ENCODE results near the gene KCNG2.
"Not testable (repeated sequence)": the region's sequence is repeated elsewhere in the genome, so short reads cannot be mapped to it uniquely, and the experiment has no call there.

Gene KCNG2

DNA sequence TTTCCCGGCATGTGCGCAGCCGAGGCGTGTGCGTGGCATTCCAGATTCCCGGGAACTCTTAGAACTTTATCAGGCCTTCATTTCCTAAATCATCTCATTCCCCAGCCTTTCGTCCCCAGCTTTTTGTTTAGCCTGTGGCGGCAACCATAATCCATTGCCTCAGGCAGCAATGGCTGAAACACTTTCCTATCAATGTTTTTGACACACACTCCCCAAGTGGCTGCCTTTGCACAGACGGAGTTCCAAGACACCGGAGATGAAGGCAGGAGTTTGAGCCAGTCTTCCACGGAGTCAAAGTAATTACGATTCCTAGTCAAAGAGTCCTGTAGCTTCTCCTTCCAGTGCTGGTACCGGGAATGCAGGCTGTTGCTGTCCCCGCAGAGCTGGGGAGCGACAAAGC lies 64.8 kb downstream of the KCNG2 start:
- no peaks in the 10 kb centered on the region for H3K36me3 Mint-ChIP-seq
- peaks cover 0 to under 1% of the 10 kb centered on the region in 2 donors for H3K4me1 Mint-ChIP-seq
- no peak for DNase-seq
- ATAC-seq (replicated peaks): no peak
- H3K9me3 Mint-ChIP-seq: peaks cover 7 to 8% of the 10 kb centered on the region in 2 donors
- peaks cover 3 to 13% of the 10 kb centered on the region in 2 donors for H3K27me3 Mint-ChIP-seq
- no peak overlapping the region for H3K4me3 Mint-ChIP-seq
- no peak overlapping the region for H3K27ac Mint-ChIP-seq

DNA sequence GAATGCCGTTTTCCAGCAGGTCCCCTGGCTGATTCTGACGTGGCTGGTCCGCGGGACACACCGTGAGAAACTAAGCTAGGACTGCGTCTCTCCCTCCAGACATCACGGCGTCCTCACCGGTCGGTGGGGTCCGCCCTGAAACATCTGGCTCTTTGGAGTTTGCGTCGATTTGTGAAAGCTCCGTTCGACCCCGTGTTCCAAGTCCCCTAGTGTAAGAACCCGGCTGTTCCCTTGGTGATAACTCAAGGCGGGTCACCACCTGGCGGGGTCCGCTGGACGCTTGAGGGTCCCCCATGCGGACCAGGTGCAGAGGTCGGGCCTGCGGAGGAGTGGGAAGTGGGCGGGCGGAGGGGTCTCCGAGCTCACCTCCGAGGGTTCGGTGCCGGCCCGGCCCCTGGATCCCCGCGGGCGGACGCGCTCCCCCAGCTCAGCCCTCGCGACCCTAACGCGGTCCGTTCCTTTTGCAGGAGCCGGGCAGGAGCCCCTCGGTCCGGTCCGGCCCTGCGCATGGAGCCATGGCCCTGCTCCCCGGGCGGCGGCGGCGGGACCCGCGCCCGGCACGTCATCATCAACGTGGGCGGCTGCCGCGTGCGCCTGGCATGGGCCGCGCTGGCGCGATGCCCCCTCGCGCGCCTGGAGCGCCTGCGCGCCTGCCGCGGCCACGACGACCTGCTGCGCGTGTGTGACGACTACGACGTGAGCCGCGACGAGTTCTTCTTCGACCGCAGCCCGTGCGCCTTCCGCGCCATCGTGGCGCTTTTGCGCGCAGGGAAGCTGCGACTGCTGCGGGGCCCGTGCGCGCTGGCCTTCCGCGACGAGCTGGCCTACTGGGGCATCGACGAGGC lies 65.6 kb downstream of the KCNG2 start:
- Mint-ChIP-seq H3K36me3 (no peaks in the 10 kb centered on the region), H3K4me1 (no peaks in the 10 kb centered on the region), H3K4me3 (no peak overlapping the region), H3K27me3 (peaks cover 3 to 13% of the 10 kb centered on the region in 2 donors), H3K27ac (no peak overlapping the region), H3K9me3 (peaks cover 7 to 8% of the 10 kb centered on the region in 2 donors)
- ATAC-seq (replicated peaks) (no peak), DNase-seq (no peak)

GRCh38 chr18:79864006-79864725 lies 66.4 kb downstream of the KCNG2 start:
- Mint-ChIP-seq H3K9me3 (peaks cover 7 to 8% of the 10 kb centered on the region in 2 donors), H3K36me3 (no peaks in the 10 kb centered on the region), H3K4me1 (no peaks in the 10 kb centered on the region), H3K4me3 (no peak overlapping the region), H3K27ac (no peak overlapping the region), H3K27me3 (peaks cover 3 to 13% of the 10 kb centered on the region in 2 donors)
- no peak for DNase-seq
- ATAC-seq (replicated peaks): no peak

GRCh38 chr18:79864955-79865354 lies 67.2 kb downstream of the KCNG2 start:
- H3K4me3 Mint-ChIP-seq; H3K4me1 Mint-ChIP-seq; DNase-seq; H3K36me3 Mint-ChIP-seq; ATAC-seq (replicated peaks); H3K27ac Mint-ChIP-seq; H3K9me3 Mint-ChIP-seq: not testable (repeated sequence)
- H3K27me3 Mint-ChIP-seq: peaks cover 3 to 13% of the 10 kb centered on the region in 2 donors

DNA sequence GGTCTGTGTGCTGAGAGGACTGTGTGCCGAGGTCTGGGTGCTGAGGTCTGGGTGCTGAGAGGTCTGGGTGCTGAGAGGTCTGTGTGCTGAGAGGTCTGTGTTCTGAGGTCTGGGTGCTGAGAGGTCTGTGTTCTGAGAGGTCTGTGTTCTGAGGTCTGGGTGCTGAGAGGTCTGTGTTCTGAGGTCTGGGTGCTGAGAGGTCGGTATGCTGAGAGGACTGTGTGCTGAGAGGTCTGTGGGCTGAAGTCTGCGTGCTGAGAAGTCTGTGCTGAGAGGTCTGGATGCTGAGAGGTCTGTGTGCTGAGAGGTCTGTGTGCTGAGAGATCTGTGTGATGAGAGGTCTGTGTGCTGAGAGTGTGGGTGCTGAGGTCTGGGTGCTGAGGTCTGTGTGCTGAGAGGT lies 68.2 kb downstream of the KCNG2 start:
- not testable (repeated sequence) for H3K9me3 Mint-ChIP-seq; H3K27ac Mint-ChIP-seq; ATAC-seq (replicated peaks); H3K4me1 Mint-ChIP-seq; H3K36me3 Mint-ChIP-seq; H3K4me3 Mint-ChIP-seq; H3K27me3 Mint-ChIP-seq; DNase-seq

GRCh38 chr18:79866889-79867574 lies 69.3 kb downstream of the KCNG2 start:
- no peaks in the 10 kb centered on the region for H3K36me3 Mint-ChIP-seq
- H3K27me3 Mint-ChIP-seq: peaks cover under 1 to 3% of the 10 kb centered on the region in 2 donors
- no peak overlapping the region for H3K27ac Mint-ChIP-seq
- no peak overlapping the region for H3K4me3 Mint-ChIP-seq
- H3K9me3 Mint-ChIP-seq: peaks cover under 1 to 3% of the 10 kb centered on the region in 2 donors
- no peaks in the 10 kb centered on the region for H3K4me1 Mint-ChIP-seq
- DNase-seq (no peak), ATAC-seq (replicated peaks) (no peak)

- H3K27me3 Mint-ChIP-seq: peaks cover 0 to 4% of the 10 kb centered on the region in 2 donors
- H3K27ac Mint-ChIP-seq: no peak overlapping the region
- H3K4me1 Mint-ChIP-seq: peaks cover 0 to 4% of the 10 kb centered on the region in 2 donors
- H3K36me3 Mint-ChIP-seq: no peaks in the 10 kb centered on the region
- ATAC-seq (replicated peaks) (no peak), DNase-seq (no peak)
- H3K4me3 Mint-ChIP-seq: no peak overlapping the region
- H3K9me3 Mint-ChIP-seq: peaks cover 0 to under 1% of the 10 kb centered on the region in 2 donors
These were observed 69.9 kb downstream of the KCNG2 start for GRCh38 chr18:79867666-79868065.

DNA sequence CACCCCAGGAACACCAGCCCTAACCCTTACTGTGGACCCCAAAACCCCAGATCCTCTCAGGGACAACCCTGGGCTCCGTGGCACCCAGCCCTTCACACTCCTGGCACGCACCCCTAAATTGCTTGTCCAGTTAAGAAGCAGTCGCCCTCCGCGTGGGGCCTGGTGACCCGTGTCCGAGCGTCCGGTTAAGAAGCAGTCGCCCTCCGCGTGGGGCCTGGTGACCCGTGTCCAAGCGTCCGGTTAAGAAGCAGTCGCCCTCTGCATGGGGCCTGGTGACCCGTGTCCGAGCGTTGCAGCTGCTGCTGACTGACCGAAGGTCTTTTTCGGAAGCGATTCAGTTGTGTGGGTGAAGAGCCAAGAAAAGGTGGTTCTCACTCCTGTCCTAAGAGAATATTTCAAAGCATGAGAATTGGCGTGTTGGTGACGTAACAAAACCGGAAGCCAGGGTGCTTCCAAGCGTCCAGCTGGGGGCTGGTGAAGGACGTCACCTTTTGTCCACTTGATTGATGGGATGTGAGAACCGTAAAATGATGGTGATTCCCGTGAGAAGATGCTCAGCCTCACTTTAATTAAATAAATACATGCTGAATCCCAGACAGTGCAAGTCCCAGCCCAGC lies 70.5 kb downstream of the KCNG2 start:
- DNase-seq: no peak
- Mint-ChIP-seq H3K4me3 (no peak overlapping the region), H3K36me3 (no peaks in the 10 kb centered on the region), H3K4me1 (peaks cover 0 to 5% of the 10 kb centered on the region in 2 donors), H3K9me3 (no peaks in the 10 kb centered on the region), H3K27ac (no peak overlapping the region), H3K27me3 (peaks cover 0 to 4% of the 10 kb centered on the region in 2 donors)
- no peak for ATAC-seq (replicated peaks)

GRCh38 chr18:79868811-79869541 lies 71.2 kb downstream of the KCNG2 start:
- ATAC-seq (replicated peaks): no peak
- no peak overlapping the region for H3K27ac Mint-ChIP-seq
- no peak for DNase-seq
- H3K36me3 Mint-ChIP-seq: no peaks in the 10 kb centered on the region
- H3K27me3 Mint-ChIP-seq: peaks cover 0 to 4% of the 10 kb centered on the region in 2 donors
- H3K4me1 Mint-ChIP-seq: peaks cover 0 to 5% of the 10 kb centered on the region in 2 donors
- no peak overlapping the region for H3K4me3 Mint-ChIP-seq
- no peaks in the 10 kb centered on the region for H3K9me3 Mint-ChIP-seq

DNA sequence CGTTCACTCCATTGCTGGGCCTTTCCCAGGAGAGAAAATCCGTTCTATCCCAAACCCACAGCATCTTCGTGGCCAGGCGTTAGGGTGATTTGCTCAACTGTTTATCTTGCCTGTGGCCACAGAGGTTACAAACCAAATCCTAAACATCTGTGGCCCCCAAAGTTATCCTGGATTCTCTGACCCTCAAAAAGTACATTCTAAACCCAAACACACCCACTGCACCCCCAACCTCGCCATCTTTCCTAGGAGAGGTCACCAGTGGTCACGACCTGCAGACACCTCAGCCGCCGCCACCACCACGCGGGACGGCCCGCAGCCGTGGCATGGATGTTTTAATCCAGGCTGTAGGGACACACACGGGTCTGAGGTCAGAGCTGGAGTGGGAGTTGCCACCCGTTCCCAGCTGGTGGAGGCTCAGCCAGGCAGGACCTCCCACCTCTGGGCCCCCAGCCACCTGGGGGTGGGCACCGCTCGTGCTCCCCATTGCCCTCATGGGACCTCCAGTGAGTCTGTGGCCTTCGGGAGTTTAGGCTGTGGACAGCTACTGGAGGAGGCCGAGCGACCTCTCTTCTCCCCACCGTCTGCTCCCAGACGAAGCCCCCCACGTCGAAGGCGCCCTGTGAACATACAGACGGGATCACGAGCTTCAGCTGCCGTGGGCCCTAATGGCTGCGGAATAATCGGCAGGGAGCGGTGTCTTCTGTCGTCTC lies 72.0 kb downstream of the KCNG2 start:
- Mint-ChIP-seq H3K4me3 (no peak overlapping the region), H3K27me3 (peaks cover 0 to 4% of the 10 kb centered on the region in 2 donors), H3K36me3 (no peaks in the 10 kb centered on the region), H3K9me3 (no peaks in the 10 kb centered on the region), H3K4me1 (peaks cover 0 to 5% of the 10 kb centered on the region in 2 donors), H3K27ac (no peak overlapping the region)
- DNase-seq (no peak), ATAC-seq (replicated peaks) (no peak)

DNA sequence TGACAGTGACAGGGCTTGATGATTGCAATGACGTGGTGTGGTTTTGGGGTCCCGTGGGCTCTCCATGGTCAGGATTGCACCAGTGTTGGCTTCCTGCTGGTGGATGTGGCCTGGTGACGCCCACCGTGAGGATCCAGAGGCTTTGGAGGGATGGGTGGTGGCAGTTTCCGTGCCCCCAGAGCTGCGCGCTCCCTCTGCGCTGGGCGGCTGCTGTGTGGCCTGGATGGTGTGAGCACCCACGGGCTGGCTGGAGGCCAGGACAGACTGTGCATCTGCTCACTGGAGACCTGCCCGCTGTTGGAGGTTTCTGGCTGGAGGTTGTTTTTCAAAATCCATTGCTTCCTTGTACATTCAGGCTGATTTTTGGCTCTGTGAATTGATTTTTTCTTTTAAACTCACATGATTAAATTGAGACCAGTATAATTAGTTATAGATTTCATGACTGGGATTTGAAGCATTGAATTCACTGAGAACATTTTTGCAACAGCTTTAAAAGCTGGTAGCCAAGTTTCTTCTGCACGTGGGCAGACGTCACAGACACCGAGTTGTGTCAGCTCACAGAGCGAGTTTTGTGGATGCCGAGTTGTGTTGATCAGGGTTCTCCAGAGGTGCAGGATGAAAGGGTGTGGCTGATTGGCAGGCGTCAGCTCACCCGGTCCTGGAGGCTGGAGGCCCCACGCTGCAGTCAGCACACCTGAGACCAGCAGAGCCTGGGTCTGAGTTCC lies 72.7 kb downstream of the KCNG2 start:
- Mint-ChIP-seq H3K36me3 (no peaks in the 10 kb centered on the region), H3K27ac (no peak overlapping the region), H3K4me1 (peaks cover 0 to 5% of the 10 kb centered on the region in 2 donors), H3K9me3 (no peaks in the 10 kb centered on the region), H3K27me3 (peaks cover 0 to 4% of the 10 kb centered on the region in 2 donors), H3K4me3 (no peak overlapping the region)
- ATAC-seq (replicated peaks) (no peak), DNase-seq (no peak)

GRCh38 chr18:79871026-79871390 lies 73.3 kb downstream of the KCNG2 start:
- Mint-ChIP-seq H3K4me1 (peaks cover 0 to 5% of the 10 kb centered on the region in 2 donors), H3K9me3 (no peaks in the 10 kb centered on the region), H3K27ac (no peak overlapping the region), H3K36me3 (no peaks in the 10 kb centered on the region), H3K27me3 (peaks cover 0 to 4% of the 10 kb centered on the region in 2 donors), H3K4me3 (no peak overlapping the region)
- DNase-seq (no peak), ATAC-seq (replicated peaks) (no peak)
